Activated effector memory CD4-positive, alpha-beta T cell treated with anti-CD3 and anti-CD28 coated beads, Interleukin-2, amount 50 U/mL, for 16 hours (primary cell): ENCODE results near the gene TMEM88.
A peak's percentile ranks its signal among the peaks of the same experiment; 100 is the strongest.
"Not testable (repeated sequence)": the region's sequence is repeated elsewhere in the genome, so short reads cannot be mapped to it uniquely, and the experiment has no call there.

ENCODE experiments used
- DNase-seq: peaks from one replicate; pipeline ENCODE4 v3.0.0-alpha.2; 2020

The TMEM88 gene

GRCh38 chr17:7856811-7857712 lies 2.2 kb downstream of the TMEM88 start, which contains the start of gene NAA38:
Gene NAA38, minus strand, starts transcription at chr17:7857559. Its CDS starts 96 bp downstream, at chr17:7857463.
- DNase-seq = peak; percentile 96

DNA sequence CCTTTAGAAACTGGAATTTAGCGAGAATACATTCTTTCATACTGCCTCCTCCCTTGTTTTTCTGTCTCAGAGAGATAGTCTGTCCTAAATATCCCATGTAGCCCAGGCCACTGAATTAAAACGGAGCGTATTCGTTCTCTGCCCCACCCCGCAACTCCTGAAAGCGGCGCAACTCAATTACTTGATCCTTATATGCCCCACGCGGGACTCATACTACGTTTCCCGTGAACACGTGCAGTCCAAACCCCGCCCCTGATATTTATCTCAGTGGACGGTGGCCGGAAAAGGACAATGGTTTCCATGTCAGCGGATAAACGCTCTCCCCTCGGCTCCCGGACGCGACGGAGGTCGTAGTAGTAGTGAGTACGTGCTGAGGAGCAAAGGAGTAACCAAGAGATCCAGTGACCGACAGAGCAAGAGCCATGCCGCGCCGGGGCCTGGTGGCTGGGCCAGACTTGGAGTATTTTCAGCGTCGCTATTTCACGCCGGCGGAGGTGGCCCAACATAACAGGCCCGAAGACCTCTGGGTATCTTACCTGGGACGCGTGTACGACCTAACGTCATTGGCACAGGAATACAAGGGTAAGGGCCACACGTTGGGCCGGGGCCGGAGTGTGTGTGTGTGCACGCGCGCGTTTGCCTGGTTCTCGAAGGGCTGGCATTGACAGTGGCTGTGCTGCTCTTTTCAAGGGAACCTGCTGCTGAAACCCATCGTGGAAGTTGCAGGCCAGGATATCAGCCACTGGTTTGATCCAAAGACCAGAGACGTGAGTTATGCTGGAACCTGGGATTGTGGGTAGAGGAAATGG lies 3.1 kb downstream of the TMEM88 start, which contains the start of gene CYB5D1:
TSS of gene CYB5D1 (plus strand) at position 291 of the 809 bp plus-strand sequence. CDS start at position 423, 132 bp downstream.
- DNase-seq = peak; percentile 95

- peak; percentile 79 for DNase-seq
These were observed 3.6 kb downstream of the TMEM88 start for GRCh38 chr17:7858522-7858810.

- no peak for DNase-seq
These were observed 4.2 kb downstream of the TMEM88 start for GRCh38 chr17:7859028-7859427.

DNA sequence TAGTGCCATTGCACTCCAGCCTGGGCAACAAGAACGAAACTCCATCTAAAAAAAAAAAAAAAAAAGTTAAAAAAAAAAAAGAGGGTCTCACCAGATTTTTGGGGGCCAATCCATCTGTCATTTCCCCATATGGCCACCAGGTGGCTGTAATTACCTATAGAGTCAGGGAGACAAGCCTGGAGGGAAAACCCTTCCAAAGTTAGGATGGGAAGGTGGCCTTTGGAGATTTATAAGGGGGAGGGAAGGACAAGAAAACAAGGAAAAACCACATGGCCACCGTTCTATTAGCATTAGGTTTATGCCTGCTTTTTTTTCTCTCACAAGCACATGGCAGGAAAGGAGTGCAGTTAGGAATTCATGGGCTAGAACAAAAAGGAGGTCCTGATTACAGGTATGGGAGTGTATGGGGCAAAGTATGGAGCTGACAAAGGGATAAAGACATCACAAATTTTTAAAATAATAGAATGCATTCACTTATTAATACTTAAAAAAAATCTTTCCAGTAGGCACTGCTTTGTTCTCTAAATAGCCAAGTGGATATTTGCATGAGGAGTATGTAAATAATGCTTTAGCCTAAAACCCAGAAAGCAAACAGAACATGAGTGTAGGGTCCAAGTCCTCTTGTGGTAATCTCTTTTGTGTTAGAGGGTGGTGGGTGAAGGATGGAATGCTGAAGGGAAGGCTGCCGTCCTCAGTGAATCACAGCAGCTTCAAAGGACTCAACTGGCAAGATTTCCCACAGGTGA lies 8.0 kb downstream of the TMEM88 start:
- DNase-seq = peak; percentile 76

DNA sequence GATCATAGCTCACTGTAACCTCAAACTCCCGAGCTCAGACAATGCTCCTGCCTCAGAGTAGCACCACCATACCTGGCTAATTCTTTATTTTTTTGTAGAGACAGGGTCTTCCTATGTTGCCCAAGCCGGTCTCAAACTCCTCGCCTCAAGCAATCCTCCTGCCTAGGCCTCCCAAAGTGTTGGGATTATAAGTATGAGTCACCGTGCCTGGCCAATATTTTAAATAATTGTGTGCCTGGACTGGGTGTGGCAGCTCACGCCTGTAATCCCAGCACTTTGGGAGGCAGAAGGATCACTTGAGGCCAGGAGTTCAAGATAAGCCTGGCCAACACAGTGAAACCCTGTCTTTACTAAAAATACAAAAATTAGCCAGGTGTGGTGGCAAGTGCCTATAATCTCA lies 9.5 kb downstream of the TMEM88 start:
- not testable (repeated sequence) for DNase-seq

DNA sequence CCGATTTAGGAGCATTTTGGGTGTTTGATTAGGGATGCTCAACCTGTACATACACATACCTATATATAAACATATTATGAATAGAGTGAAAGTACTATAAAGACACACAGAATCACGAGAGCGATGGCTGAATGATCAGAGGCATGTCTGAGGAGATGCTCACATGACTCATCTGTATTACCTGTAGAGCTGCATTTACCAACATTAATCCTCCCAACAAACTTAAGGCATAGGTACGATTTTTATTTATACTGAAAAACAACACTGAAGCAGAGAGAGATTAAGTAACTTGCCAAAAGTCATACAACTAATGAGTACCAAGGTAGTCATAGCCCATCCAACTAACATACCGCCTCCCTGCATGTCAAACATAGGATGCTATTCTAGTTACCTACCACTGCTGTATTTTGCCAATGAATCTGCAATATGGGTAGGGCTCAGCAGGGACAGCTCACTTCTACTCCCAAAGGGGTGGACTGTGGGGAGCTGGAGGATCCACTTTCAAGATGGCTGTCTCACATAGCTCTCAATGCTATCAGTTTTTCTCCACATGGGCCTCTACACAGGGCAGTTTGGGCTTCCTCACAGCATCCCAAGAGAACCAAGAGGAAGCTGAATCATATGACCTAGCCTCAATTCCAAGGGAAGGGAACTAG lies 10.3 kb downstream of the TMEM88 start:
- no peak for DNase-seq

- no peak for DNase-seq
These were observed 13.0 kb downstream of the TMEM88 start for GRCh38 chr17:7867881-7868329.

DNA sequence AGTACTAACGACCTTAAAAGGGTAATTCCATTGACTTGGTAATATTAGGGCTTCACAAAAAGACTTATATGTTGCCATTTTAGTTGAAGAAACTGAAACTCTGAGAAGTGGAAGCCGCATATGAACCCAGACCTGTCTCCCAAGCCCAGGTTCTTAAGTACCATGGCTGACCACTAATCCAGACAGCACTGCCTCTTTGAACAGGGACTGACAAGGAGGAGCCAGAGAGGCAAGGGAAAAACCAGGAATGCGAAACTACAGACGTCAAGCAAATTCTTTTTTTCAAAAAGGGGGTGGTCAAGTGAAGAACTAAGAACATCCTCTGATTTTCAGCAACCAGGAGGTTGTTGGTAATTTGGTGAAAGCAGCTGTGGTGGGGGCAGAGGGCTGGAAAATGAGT lies 18.2 kb downstream of the TMEM88 start:
- no peak for DNase-seq

GRCh38 chr17:7875804-7876370 lies 21.0 kb downstream of the TMEM88 start:
- no peak for DNase-seq

GRCh38 chr17:7878234-7878633 lies 23.4 kb downstream of the TMEM88 start:
- DNase-seq = no peak

DNA sequence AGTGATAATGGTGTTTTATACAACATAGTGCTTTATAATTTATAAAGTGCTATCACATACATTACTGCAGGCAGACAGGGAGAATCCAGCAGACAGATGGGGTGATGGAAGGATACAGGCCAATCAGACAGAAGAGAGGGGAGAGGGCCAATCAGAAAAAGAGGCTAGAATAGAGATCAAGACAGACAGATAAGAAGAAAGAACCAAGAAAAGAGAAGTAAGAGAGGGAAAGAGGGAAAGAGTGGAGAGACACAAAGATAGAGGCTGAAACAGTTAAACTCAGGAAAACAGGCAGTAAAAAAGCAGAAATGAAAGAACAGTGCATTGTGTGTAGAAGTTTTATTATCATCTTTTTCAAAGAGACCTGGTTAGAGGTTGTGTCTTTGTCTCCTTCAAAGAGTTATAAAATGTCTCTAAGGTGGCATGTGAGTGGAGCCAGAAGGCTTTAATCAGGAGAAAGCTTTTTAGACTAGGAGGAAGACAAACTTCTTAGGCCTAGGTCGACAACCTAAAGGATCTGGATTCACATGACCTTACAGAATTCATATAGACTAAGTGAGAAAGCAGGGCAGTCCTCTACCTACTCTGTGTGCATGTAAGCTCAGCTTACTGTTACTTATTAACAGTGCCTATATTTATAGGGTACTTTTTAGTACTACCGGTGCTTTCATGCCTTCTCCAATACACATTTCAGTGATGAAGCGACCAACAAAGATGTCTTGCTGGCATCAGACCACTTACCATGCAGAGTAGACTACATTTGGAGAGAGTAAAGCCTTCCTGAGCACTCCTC lies 25.4 kb downstream of the TMEM88 start:
- no peak for DNase-seq

GRCh38 chr17:7881276-7882054 lies 26.6 kb downstream of the TMEM88 start:
- no peak for DNase-seq

DNA sequence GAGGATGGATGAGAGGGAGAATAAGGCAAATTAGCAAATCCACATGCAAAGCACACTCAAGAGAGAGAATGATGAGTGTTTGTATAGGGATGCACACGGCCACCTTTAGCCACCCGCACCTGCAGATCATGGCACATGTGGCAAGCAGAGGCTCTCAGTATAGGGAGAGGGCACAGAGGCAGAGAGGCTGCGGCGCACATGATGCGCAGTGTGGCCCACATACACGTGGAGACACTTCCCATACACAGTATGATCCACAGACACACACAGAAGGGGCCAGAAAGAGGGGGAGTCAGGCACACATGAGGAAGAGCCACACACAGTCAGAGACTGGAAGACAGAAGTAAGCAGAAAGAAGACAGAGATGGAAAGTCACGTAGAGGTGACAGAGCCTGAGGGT lies 27.2 kb downstream of the TMEM88 start:
- DNase-seq = no peak

- DNase-seq = no peak
These were observed 27.8 kb downstream of the TMEM88 start for GRCh38 chr17:7882629-7883028.

GRCh38 chr17:7883781-7884386 lies 29.0 kb downstream of the TMEM88 start:
- DNase-seq = peak; percentile 75

DNA sequence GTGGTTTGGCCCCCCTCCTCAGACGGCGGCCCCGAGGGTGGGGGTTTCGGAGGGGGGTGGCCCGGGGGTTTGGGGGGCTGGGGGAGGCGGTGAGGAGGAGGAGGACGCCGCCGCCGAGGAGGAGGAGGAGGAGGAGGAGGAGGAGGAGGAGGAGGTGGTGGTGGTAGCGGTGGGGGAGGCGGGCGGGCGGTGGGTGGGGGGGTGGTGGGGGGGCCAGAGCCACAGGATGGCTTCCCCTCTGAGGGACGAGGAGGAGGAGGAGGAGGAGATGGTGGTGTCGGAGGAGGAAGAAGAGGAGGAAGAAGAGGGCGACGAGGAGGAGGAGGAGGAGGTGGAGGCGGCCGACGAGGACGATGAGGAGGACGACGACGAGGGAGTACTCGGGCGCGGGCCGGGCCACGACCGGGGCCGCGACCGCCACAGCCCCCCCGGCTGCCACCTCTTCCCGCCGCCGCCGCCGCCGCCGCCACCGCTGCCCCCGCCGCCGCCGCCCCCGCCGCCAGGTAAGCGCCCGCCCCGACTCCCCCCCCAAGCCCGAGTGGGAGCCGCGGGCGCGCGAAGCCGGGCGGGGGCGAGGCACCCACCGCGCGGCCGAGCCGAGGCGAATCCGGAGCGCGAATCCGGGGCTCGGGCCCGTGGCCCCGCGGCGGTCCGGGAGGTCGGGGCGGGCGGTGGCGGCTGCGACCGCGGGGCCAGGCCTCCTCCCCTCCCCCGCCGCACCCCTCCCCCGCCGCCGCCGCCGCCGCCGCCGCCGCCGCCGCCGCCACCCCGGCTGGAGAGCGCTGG lies 29.9 kb downstream of the TMEM88 start:
- peak; percentile 82 for DNase-seq

GRCh38 chr17:7885367-7886226 lies 30.7 kb downstream of the TMEM88 start:
- DNase-seq = peak; percentile 80
